SK-N-SH treated with all-trans-retinoic acid at 6 μM for 48 hours (cell line): ENCODE measurements around the gene RAB36.

Experiments
- ATAC-seq: fragments of 200-7000 bp; cut with Tn5 transposase; 3 replicates; pipeline ENCODE4 v1.9.1; 2020; ENCODE audit warnings: mild to moderate bottlenecking, moderate library complexity
- ARNTL ChIP-seq: fragments of 450-650 bp; formaldehyde crosslinking; IDR thresholded peaks from 2 replicates; pipeline ENCODE4 v1.5.0; 2020; ENCODE audit warnings: low read depth, mild to moderate bottlenecking, moderate library complexity, borderline replicate concordance
- BACH2 ChIP-seq: fragments of 250-450 bp; sonication (Bioruptor Pico); IDR thresholded peaks from 2 replicates; pipeline ENCODE4 v1.9.0; 2021; ENCODE audit warnings: mild to moderate bottlenecking, borderline replicate concordance
- CREB5 ChIP-seq: fragments of 250-450 bp; sonication (Bioruptor Pico); IDR thresholded peaks from 2 replicates; pipeline ENCODE4 v1.5.1; 2020; ENCODE audit warnings: low read depth, mild to moderate bottlenecking, moderate library complexity
- CSDC2 ChIP-seq: fragments of 250-450 bp; sonication (Bioruptor Pico); IDR thresholded peaks from 2 replicates; pipeline ENCODE4 v1.5.0; 2020; ENCODE audit warnings: mild to moderate bottlenecking, moderate library complexity
- CSRNP3 ChIP-seq: fragments of 250-450 bp; sonication (Bioruptor Pico); IDR thresholded peaks from 2 replicates; pipeline ENCODE4 v1.5.1; 2021; ENCODE audit warnings: mild to moderate bottlenecking, moderate library complexity
- ESRRG ChIP-seq: fragments of 250-450 bp; sonication (Bioruptor Pico); IDR thresholded peaks from 2 replicates; pipeline ENCODE4 v1.6.1; 2021; ENCODE audit warnings: mild to moderate bottlenecking
- GLIS3 ChIP-seq: fragments of 250-450 bp; sonication (Bioruptor Pico); IDR thresholded peaks from 2 replicates; pipeline ENCODE4 v1.5.0; 2020; ENCODE audit warnings: mild to moderate bottlenecking, moderate library complexity
- ISL1 ChIP-seq: fragments of 250-450 bp; sonication (Bioruptor Pico); IDR thresholded peaks from 2 replicates; pipeline ENCODE4 v2.1.2; 2022; ENCODE audit warnings: mild to moderate bottlenecking, moderate library complexity
- OSR1 ChIP-seq: fragments of 250-450 bp; sonication (Bioruptor Pico); IDR thresholded peaks from 2 replicates; pipeline ENCODE4 v1.8.0; 2022; ENCODE audit warnings: moderate library complexity, mild to moderate bottlenecking, inconsistent platforms
- POU6F1 ChIP-seq: fragments of 250-450 bp; sonication (Bioruptor Pico); IDR thresholded peaks from 2 replicates; pipeline ENCODE4 v1.8.0; 2021; ENCODE audit warnings: low read depth, mild to moderate bottlenecking, moderate library complexity, borderline replicate concordance
- PPARA ChIP-seq: fragments of 250-450 bp; sonication (Bioruptor Pico); IDR thresholded peaks from 2 replicates; pipeline ENCODE4 v1.5.0; 2020; ENCODE audit warnings: mild to moderate bottlenecking, borderline replicate concordance
- RARB ChIP-seq: fragments of 250-450 bp; sonication (Bioruptor Pico); IDR thresholded peaks from 2 replicates; pipeline ENCODE4 v1.8.0; 2021; ENCODE audit warnings: mild to moderate bottlenecking, moderate library complexity
- SNAI2 ChIP-seq: fragments of 250-450 bp; sonication (Bioruptor Pico); IDR thresholded peaks from 2 replicates; pipeline ENCODE4 v1.5.0; 2020; ENCODE audit warnings: mild to moderate bottlenecking, moderate library complexity
- TCF4 ChIP-seq: fragments of 250-450 bp; sonication (Bioruptor Pico); IDR thresholded peaks from 2 replicates; pipeline ENCODE4 v1.8.0; 2021; ENCODE audit warnings: mild to moderate bottlenecking, moderate library complexity, borderline replicate concordance
- TOX ChIP-seq: fragments of 250-450 bp; sonication (Bioruptor Pico); IDR thresholded peaks from 2 replicates; pipeline ENCODE4 v1.8.0; 2021; ENCODE audit warnings: mild to moderate bottlenecking, moderate library complexity, borderline replicate concordance
- TSHZ2 ChIP-seq: fragments of 250-450 bp; sonication (Bioruptor Pico); IDR thresholded peaks from 2 replicates; pipeline ENCODE4 v1.5.0; 2020; ENCODE audit warnings: mild to moderate bottlenecking, moderate library complexity
- ZC3H10 ChIP-seq: fragments of 250-450 bp; sonication (Bioruptor Pico); IDR thresholded peaks from 2 replicates; pipeline ENCODE4 v1.5.1; 2021; ENCODE audit warnings: mild to moderate bottlenecking, moderate library complexity
- ZFP30 ChIP-seq: fragments of 450-650 bp; formaldehyde crosslinking; IDR thresholded peaks from 2 replicates; pipeline ENCODE4 v1.5.0; 2022; ENCODE audit warnings: mild to moderate bottlenecking, moderate library complexity
- ZNF70 ChIP-seq: fragments of 450-650 bp; formaldehyde crosslinking; IDR thresholded peaks from 2 replicates; pipeline ENCODE4 v1.5.0; 2020; ENCODE audit warnings: mild to moderate bottlenecking, moderate library complexity
- ZNF8 ChIP-seq: fragments of 450-650 bp; formaldehyde crosslinking; IDR thresholded peaks from 2 replicates; pipeline ENCODE4 v1.5.0; 2020; ENCODE audit warnings: mild to moderate bottlenecking, moderate library complexity

The RAB36 gene

GRCh38 chr22:23152238-23153114, 7.2 kb downstream of the RAB36 start:
- ATAC-seq = no peak
- TF ChIP-seq ZNF8 (CRISPR knock-in tag) (no peak), ZFP30 (no peak), BACH2 (CRISPR knock-in tag) (no peak), TCF4 (no peak), ESRRG (CRISPR knock-in tag) (no peak), TOX (CRISPR knock-in tag) (no peak), SNAI2 (no peak), CREB5 (CRISPR knock-in tag) (no peak), ARNTL (CRISPR knock-in tag) (no peak), ZC3H10 (CRISPR knock-in tag) (no peak), POU6F1 (CRISPR knock-in tag) (no peak), PPARA (CRISPR knock-in tag) (no peak), GLIS3 (CRISPR knock-in tag) (no peak), ISL1 (CRISPR knock-in tag) (no peak)

GRCh38 chr22:23153994-23154393, 8.7 kb downstream of the RAB36 start:
- TF ChIP-seq ISL1 (CRISPR knock-in tag) = no peak
- TF ChIP-seq CSDC2 = no peak
- no peak for TF ChIP-seq TOX (CRISPR knock-in tag)
- no peak for TF ChIP-seq ARNTL (CRISPR knock-in tag)
- no peak for TF ChIP-seq ESRRG (CRISPR knock-in tag)
- no peak for ATAC-seq

- no peak for TF ChIP-seq RARB (CRISPR knock-in tag)
- no peak for TF ChIP-seq TOX (CRISPR knock-in tag)
- no peak for TF ChIP-seq SNAI2
- no peak for TF ChIP-seq CREB5 (CRISPR knock-in tag)
- TF ChIP-seq GLIS3 (CRISPR knock-in tag) = no peak
- TF ChIP-seq ESRRG (CRISPR knock-in tag) = no peak
- no peak for TF ChIP-seq OSR1 (CRISPR knock-in tag)
- no peak for TF ChIP-seq ZNF70 (CRISPR knock-in tag)
- TF ChIP-seq ARNTL (CRISPR knock-in tag) = no peak
- no peak for TF ChIP-seq BACH2 (CRISPR knock-in tag)
- TF ChIP-seq TSHZ2 (CRISPR knock-in tag) = no peak
- TF ChIP-seq TCF4 = no peak
- TF ChIP-seq CSRNP3 (CRISPR knock-in tag) = no peak
- TF ChIP-seq, all 23 proteins: peak for 0
- no peak for ATAC-seq
These were observed 9.2 kb downstream of the RAB36 start for GRCh38 chr22:23154461-23154860.
